ENCODE results near the gene KHDC1. TPM values are rescaled to one million over a fixed set of nuclear protein-coding genes. Genes with fewer than 3 reads are reported as not detected.
"Not testable (repeated sequence)": the region's sequence is repeated elsewhere in the genome, so short reads cannot be mapped to it uniquely, and the experiment has no call there.

Gene KHDC1
- total RNA-seq, 1 donor from 2014 or later: 12.9 TPM

GRCh38 chr6:73285674-73286283, 22.8 kb upstream of the KHDC1 start:
- H3K27me3 Mint-ChIP-seq (ENCODE audit: low read depth): no peaks in the 10 kb centered on the region

GRCh38 chr6:73282871-73283270, 19.9 kb upstream of the KHDC1 start:
- Mint-ChIP-seq H3K9me3 (no peaks in the 10 kb centered on the region), H3K4me3 (no peak overlapping the region), H3K27me3 (ENCODE audit: low read depth) (no peaks in the 10 kb centered on the region), H3K4me1 (no peaks in the 10 kb centered on the region), H3K27ac (ENCODE audit: unreplicated experiment) (no peak overlapping the region), H3K36me3 (ENCODE audit: low read depth) (no peaks in the 10 kb centered on the region)
- DNase-seq (ENCODE audit: low read depth, low spot score): no peak
- no peak for TF ChIP-seq CTCF (conservative IDR thresholded peaks at IDR 0.05)

More at GRCh38 chr6:73285674-73286283, 22.8 kb upstream of the KHDC1 start:
- no peak overlapping the region for H3K4me3 Mint-ChIP-seq
- H3K27ac Mint-ChIP-seq (ENCODE audit: unreplicated experiment): no peak overlapping the region
- H3K4me1 Mint-ChIP-seq: no peaks in the 10 kb centered on the region
- peak; percentile 65 for TF ChIP-seq CTCF (conservative IDR thresholded peaks at IDR 0.05)
- DNase-seq (ENCODE audit: low read depth, low spot score): no peak
- H3K9me3 Mint-ChIP-seq: no peaks in the 10 kb centered on the region
- peaks cover 10% of the 10 kb centered on the region for H3K36me3 Mint-ChIP-seq (ENCODE audit: low read depth)

- DNase-seq (ENCODE audit: low read depth, low spot score); H3K36me3 Mint-ChIP-seq (ENCODE audit: low read depth); H3K27me3 Mint-ChIP-seq (ENCODE audit: low read depth); H3K4me3 Mint-ChIP-seq; H3K4me1 Mint-ChIP-seq; H3K27ac Mint-ChIP-seq (ENCODE audit: unreplicated experiment); H3K9me3 Mint-ChIP-seq: not testable (repeated sequence)
These were observed 18.7 kb upstream of the KHDC1 start for GRCh38 chr6:73281684-73282083.

GRCh38 chr6:73269296-73269695, 6.3 kb upstream of the KHDC1 start:
- not testable (repeated sequence) for DNase-seq (ENCODE audit: low read depth, low spot score); H3K27me3 Mint-ChIP-seq (ENCODE audit: low read depth); H3K27ac Mint-ChIP-seq (ENCODE audit: unreplicated experiment); H3K9me3 Mint-ChIP-seq; H3K4me3 Mint-ChIP-seq
- peaks cover 11% of the 10 kb centered on the region for H3K4me1 Mint-ChIP-seq
- peaks cover 24% of the 10 kb centered on the region for H3K36me3 Mint-ChIP-seq (ENCODE audit: low read depth)

GRCh38 chr6:73268896-73269295, 5.9 kb upstream of the KHDC1 start:
- not testable (repeated sequence) for H3K4me3 Mint-ChIP-seq; H3K27ac Mint-ChIP-seq (ENCODE audit: unreplicated experiment)
- H3K36me3 Mint-ChIP-seq (ENCODE audit: low read depth): peaks cover 22% of the 10 kb centered on the region

GRCh38 chr6:73264446-73264845, 1.4 kb upstream of the KHDC1 start:
- no peak overlapping the region for H3K27ac Mint-ChIP-seq (ENCODE audit: unreplicated experiment)
- no peaks in the 10 kb centered on the region for H3K27me3 Mint-ChIP-seq (ENCODE audit: low read depth)
- H3K36me3 Mint-ChIP-seq (ENCODE audit: low read depth): peaks cover 21% of the 10 kb centered on the region
- TF ChIP-seq CTCF (conservative IDR thresholded peaks at IDR 0.05): no peak
- H3K9me3 Mint-ChIP-seq: peaks cover 2% of the 10 kb centered on the region
- DNase-seq (ENCODE audit: low read depth, low spot score): no peak
- H3K4me1 Mint-ChIP-seq: peaks cover 31% of the 10 kb centered on the region
- peak overlapping the region; percentile 77 for H3K4me3 Mint-ChIP-seq

More at GRCh38 chr6:73268896-73269295, 5.9 kb upstream of the KHDC1 start:
- H3K9me3 Mint-ChIP-seq; H3K27me3 Mint-ChIP-seq (ENCODE audit: low read depth); DNase-seq (ENCODE audit: low read depth, low spot score): not testable (repeated sequence)
- H3K4me1 Mint-ChIP-seq: peaks cover 15% of the 10 kb centered on the region

GRCh38 chr6:73263570-73263909, 544 bp upstream of the KHDC1 start:
- Mint-ChIP-seq H3K36me3 (ENCODE audit: low read depth) (peaks cover 20% of the 10 kb centered on the region), H3K4me3 (peak overlapping the region; percentile 77), H3K4me1 (peaks cover 31% of the 10 kb centered on the region), H3K27me3 (ENCODE audit: low read depth) (no peaks in the 10 kb centered on the region), H3K9me3 (peaks cover 2% of the 10 kb centered on the region), H3K27ac (ENCODE audit: unreplicated experiment) (no peak overlapping the region)
- DNase-seq (ENCODE audit: low read depth, low spot score): no peak
- TF ChIP-seq CTCF (conservative IDR thresholded peaks at IDR 0.05): no peak
